Measurements from ENCODE around the gene DUS1L. TPM values are rescaled to one million over a fixed set of nuclear protein-coding genes. Genes with fewer than 3 reads are reported as not detected.

The DUS1L gene
- polyA plus RNA-seq, 2 of the 4 experiments (the other 2 are of a cell fraction): 48.1 to 83.6 TPM

- no peak overlapping the region for H3K4me2 ChIP-seq
- no peak overlapping the region for H3K27ac ChIP-seq
- no peaks in the 10 kb centered on the region for H3K9me3 ChIP-seq
- FAIRE-seq (no peak), ATAC-seq (no peak), DNase-seq (ENCODE audit: low read depth in 1 of 2, low spot score in 1 of 2) (no peak)
- H3K4me3 ChIP-seq: no peak overlapping the region
- TF ChIP-seq RFX5 (IDR thresholded peaks at IDR 0.05) (no peak), POLR2A (IDR thresholded peaks at IDR 0.05; ENCODE audit: low read length) (no peak), HES2 (IDR thresholded peaks at IDR 0.05) (no peak), E2F6 (IDR thresholded peaks at IDR 0.05; ENCODE audit: borderline replicate concordance, low read depth) (no peak), SREBF2 (IDR thresholded peaks at IDR 0.05) (no peak)
- no peaks in the 10 kb centered on the region for H3K4me1 ChIP-seq
- WGBS (ENCODE audit: missing lambda C conversion rate): 94% methylated on average over 22 of the region's 24 CpGs
- POLR2A ChIA-PET: no interaction called here
- CTCF ChIA-PET: interaction anchor here (0.6 kb wide), 1 partner anchor 122 kb away, joined by 3 read pairs; the partner anchor contains the start of gene NOTUM
These were observed 17.4 kb upstream of the DUS1L start for GRCh38 chr17:82083009-82083408.

- H3K4me1 ChIP-seq: no peaks in the 10 kb centered on the region
- CTCF ChIA-PET: interaction anchor here (0.6 to 3.4 kb wide), 4 partner anchors 16 to 121 kb away, joined by 3 to 21 read pairs (median 3); partner anchors contain the start of genes NOTUM and RAC3
- H3K9me3 ChIP-seq: no peaks in the 10 kb centered on the region
- no peak overlapping the region for H3K27ac ChIP-seq
- TF ChIP-seq FOXS1 (CRISPR knock-in tag; IDR thresholded peaks at IDR 0.05): no peak
- TF ChIP-seq TP53 (CRISPR knock-in tag; IDR thresholded peaks at IDR 0.05): no peak
- no peak for TF ChIP-seq REST (IDR thresholded peaks at IDR 0.05)
- no peak for TF ChIP-seq NR3C1 (IDR thresholded peaks at IDR 0.05)
- no peak for TF ChIP-seq MYC (IDR thresholded peaks at IDR 0.05; ENCODE audit: borderline replicate concordance, low read length)
- no peak for TF ChIP-seq HOXA7 (CRISPR knock-in tag; IDR thresholded peaks at IDR 0.05)
- TF ChIP-seq KDM5A (IDR thresholded peaks at IDR 0.05): no peak
- no peak for TF ChIP-seq BHLHE40 (IDR thresholded peaks at IDR 0.05; ENCODE audit: low read depth, low read length)
- no peak for TF ChIP-seq MAZ (IDR thresholded peaks at IDR 0.05; ENCODE audit: borderline replicate concordance, low read depth, low read length)
- TF ChIP-seq RCOR1 (IDR thresholded peaks at IDR 0.05; ENCODE audit: low read depth, low read length): no peak
- TF ChIP-seq ZC3H11A (IDR thresholded peaks at IDR 0.05): no peak
- no peak for TF ChIP-seq CBX2 (IDR thresholded peaks at IDR 0.05; ENCODE audit: borderline replicate concordance, low read depth)
- no peak for TF ChIP-seq ATOH8 (CRISPR knock-in tag; IDR thresholded peaks at IDR 0.05; ENCODE audit: low read depth)
- TF ChIP-seq EHF (CRISPR knock-in tag; IDR thresholded peaks at IDR 0.05): no peak
- WGBS (ENCODE audit: missing lambda C conversion rate): 92% methylated on average over 7 of the region's 19 CpGs
- FAIRE-seq: no peak
- ATAC-seq: no peak
- POLR2A ChIA-PET: no interaction called here
- H3K4me3 ChIP-seq: no peak overlapping the region
- DNase-seq (ENCODE audit: low read depth in 1 of 2, low spot score in 1 of 2): no peak
- H3K4me2 ChIP-seq: no peak overlapping the region
These were observed 16.9 kb upstream of the DUS1L start for GRCh38 chr17:82082456-82082855.

GRCh38 chr17:82081966-82082365, 16.4 kb upstream of the DUS1L start:
- ATAC-seq (no peak), FAIRE-seq (no peak), DNase-seq (ENCODE audit: low read depth in 1 of 2, low spot score in 1 of 2) (no peak)
- Histone ChIP-seq H3K27ac (no peak overlapping the region), H3K4me3 (no peak overlapping the region), H3K9me3 (no peaks in the 10 kb centered on the region), H3K4me1 (no peaks in the 10 kb centered on the region), H3K4me2 (no peak overlapping the region)
- WGBS (ENCODE audit: missing lambda C conversion rate): 92% methylated on average over 21 of the region's 22 CpGs
- ChIA-PET CTCF (interaction anchor here (0.8 to 3.4 kb wide), 5 partner anchors 15 to 52 kb away, joined by 3 to 21 read pairs (median 3); partner anchors contain the start of gene RAC3), POLR2A (interaction anchor here (0.6 kb wide), 1 partner anchor 11 kb away, joined by 7 read pairs; no protein-coding TSS in a partner anchor)
- no peak for TF ChIP-seq MYC (IDR thresholded peaks at IDR 0.05; ENCODE audit: borderline replicate concordance, low read length)
